Central memory CD4-positive, alpha-beta T cell (primary cell): ENCODE data around the gene OCLN.
"Not testable (repeated sequence)": the region's sequence is repeated elsewhere in the genome, so short reads cannot be mapped to it uniquely, and the experiment has no call there.

Experiments used
- DNase-seq: peaks from one replicate; pipeline ENCODE4 v3.0.0; 2022

The OCLN gene

GRCh38 chr5:69491838-69492390 is 676 bp upstream of the OCLN start:
- no peak for DNase-seq

GRCh38 chr5:69492923-69493395 is 369 bp downstream of the OCLN start:
- DNase-seq, result no peak

GRCh38 chr5:69493396-69494133 is 975 bp downstream of the OCLN start:
- no peak for DNase-seq

- DNase-seq, result no peak
Measured at GRCh38 chr5:69494452-69494851, 1.9 kb downstream of the OCLN start.

GRCh38 chr5:69497006-69497520 is 4.5 kb downstream of the OCLN start:
- DNase-seq, result no peak

GRCh38 chr5:69498384-69498783 is 5.8 kb downstream of the OCLN start:
- DNase-seq, result no peak

GRCh38 chr5:69502367-69502766 is 9.8 kb downstream of the OCLN start:
- no peak for DNase-seq

- no peak for DNase-seq
Measured at GRCh38 chr5:69502767-69503488, 10.3 kb downstream of the OCLN start.

- DNase-seq, result no peak
Measured at GRCh38 chr5:69504036-69504435, 11.4 kb downstream of the OCLN start.

- DNase-seq, result no peak
Measured at GRCh38 chr5:69505306-69505705, 12.7 kb downstream of the OCLN start.

- DNase-seq, result no peak
Measured at GRCh38 chr5:69509212-69509611, 16.6 kb downstream of the OCLN start.

GRCh38 chr5:69510694-69511093 is 18.1 kb downstream of the OCLN start:
- no peak for DNase-seq

- DNase-seq, result no peak
Measured at GRCh38 chr5:69512740-69513260, 20.2 kb downstream of the OCLN start.

- not testable (repeated sequence) for DNase-seq
Measured at GRCh38 chr5:69515570-69515969, 23.0 kb downstream of the OCLN start.

- no peak for DNase-seq
Measured at GRCh38 chr5:69516769-69517168, 24.2 kb downstream of the OCLN start.

GRCh38 chr5:69517763-69518212 is 25.2 kb downstream of the OCLN start:
- no peak for DNase-seq

GRCh38 chr5:69519285-69519684 is 26.7 kb downstream of the OCLN start:
- no peak for DNase-seq

GRCh38 chr5:69522035-69522434 is 29.4 kb downstream of the OCLN start:
- no peak for DNase-seq

- no peak for DNase-seq
Measured at GRCh38 chr5:69525490-69525889, 32.9 kb downstream of the OCLN start.

- no peak for DNase-seq
Measured at GRCh38 chr5:69526660-69527059, 34.1 kb downstream of the OCLN start.

GRCh38 chr5:69527128-69527770 is 34.7 kb downstream of the OCLN start:
- DNase-seq, result no peak

GRCh38 chr5:69528035-69528434 is 35.4 kb downstream of the OCLN start:
- no peak for DNase-seq

- no peak for DNase-seq
Measured at GRCh38 chr5:69528609-69529008, 36.0 kb downstream of the OCLN start.
